NCI-H526 treated with DMSO at 0.1 percent for 48 hours (cell line): ENCODE data around the gene CCL20.
"Not testable (repeated sequence)": the region's sequence is repeated elsewhere in the genome, so short reads cannot be mapped to it uniquely, and the experiment has no call there.

Source experiments
- DNase-seq: peaks from one replicate; lab custom pipeline; 2025; lab: John Stamatoyannopoulos, UW

Gene CCL20, protein sequence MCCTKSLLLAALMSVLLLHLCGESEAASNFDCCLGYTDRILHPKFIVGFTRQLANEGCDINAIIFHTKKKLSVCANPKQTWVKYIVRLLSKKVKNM

DNA sequence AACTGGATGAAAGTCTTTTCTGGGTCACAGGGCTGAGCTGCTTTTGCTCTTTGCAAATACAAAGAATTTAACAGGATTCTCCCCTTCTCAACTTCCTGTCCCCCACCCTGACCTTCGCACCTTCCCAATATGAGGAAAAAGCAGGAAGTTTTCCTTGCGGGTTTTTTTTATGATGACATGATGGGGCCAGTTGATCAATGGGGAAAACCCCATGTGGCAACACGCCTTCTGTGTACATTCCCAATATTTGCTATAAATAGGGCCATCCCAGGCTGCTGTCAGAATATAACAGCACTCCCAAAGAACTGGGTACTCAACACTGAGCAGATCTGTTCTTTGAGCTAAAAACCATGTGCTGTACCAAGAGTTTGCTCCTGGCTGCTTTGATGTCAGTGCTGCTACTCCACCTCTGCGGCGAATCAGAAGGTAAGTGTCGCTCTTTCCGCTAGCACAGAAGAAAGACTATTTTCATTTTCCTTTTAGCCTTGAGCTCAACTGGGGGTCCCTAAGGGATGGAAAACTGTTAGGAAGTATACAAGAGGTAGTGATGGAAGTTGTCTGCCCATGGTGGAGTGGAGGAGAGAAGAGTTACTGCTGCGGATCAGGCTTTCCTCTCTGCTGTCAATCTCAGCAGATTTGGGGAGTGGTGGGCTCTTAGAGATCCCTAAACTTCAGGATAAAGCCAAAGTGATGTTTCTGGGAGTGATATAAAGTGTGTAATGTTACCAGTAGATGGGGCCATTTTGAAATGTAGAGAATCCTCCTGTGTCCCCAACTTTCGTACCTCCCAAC lies at the start of gene CCL20:
Gene CCL20 (plus strand): TSS at position 281 of the 792 bp plus-strand sequence. CDS start 70 bp downstream, at position 351.
- no peak for DNase-seq

DNA sequence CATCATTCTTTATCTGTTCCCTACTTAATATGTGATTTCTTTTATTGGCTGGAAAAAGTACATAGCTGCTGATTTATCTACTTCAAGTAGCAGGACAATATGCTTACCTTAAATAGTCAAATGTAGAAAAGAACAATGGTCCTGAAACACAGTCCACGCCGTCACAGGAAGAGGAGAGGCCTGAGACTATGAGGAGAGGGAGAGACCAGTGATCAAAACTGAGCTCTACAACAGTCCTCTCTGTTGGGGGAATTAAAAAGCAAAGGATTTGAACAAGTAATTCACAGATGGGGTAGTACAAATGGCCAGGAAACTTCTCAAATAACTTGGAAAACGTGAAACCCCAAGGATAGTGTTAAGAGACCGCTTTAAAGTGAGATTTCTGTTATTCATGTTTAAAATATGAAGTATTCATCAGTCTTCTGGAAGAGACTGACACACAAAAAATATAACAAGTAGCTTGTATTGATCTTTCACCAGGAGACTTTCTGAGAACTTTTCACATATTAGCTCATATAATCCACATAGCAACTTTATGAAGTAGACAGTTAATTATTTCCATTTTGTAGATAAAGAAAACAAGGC lies 47.8 kb upstream of the CCL20 start:
- no peak for DNase-seq

GRCh38 chr2:227766373-227766883 lies 47.2 kb upstream of the CCL20 start:
- DNase-seq, result peak; percentile 3

- DNase-seq, result no peak
These were observed 45.8 kb upstream of the CCL20 start for GRCh38 chr2:227767830-227768229.

GRCh38 chr2:227772197-227772661 lies 41.4 kb upstream of the CCL20 start:
- no peak for DNase-seq

GRCh38 chr2:227772932-227773331 lies 40.7 kb upstream of the CCL20 start:
- no peak for DNase-seq

DNA sequence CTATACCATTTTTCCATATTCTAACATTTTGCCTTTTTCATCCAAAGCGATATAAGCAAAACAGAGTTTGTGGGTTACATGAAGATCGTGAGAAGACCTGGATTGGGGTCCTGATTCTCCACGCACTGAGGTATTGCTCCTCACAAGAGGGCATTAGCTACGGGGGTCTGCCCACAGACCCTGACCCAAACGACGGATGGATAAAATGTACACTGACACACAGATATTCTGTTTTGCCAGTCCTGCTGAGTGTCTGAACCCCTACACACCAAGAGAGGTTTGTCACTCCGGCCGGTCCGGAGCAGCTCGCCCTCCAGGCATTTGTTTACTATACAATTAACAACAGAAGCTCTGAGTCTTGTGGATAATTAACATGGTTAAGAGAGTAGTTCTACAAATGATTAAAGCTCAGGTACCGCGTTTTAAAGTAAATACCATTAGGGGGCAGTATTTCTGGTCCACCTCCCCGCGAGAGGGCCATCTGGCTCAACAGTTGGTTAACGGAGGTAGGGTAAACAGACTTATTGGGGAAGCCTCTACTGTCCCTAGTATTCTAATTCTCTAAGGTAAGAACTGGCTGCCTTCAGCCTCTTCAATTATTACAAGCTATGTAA lies 39.5 kb upstream of the CCL20 start:
- DNase-seq, result no peak

- no peak for DNase-seq
These were observed 38.5 kb upstream of the CCL20 start for GRCh38 chr2:227774895-227775842.

DNA sequence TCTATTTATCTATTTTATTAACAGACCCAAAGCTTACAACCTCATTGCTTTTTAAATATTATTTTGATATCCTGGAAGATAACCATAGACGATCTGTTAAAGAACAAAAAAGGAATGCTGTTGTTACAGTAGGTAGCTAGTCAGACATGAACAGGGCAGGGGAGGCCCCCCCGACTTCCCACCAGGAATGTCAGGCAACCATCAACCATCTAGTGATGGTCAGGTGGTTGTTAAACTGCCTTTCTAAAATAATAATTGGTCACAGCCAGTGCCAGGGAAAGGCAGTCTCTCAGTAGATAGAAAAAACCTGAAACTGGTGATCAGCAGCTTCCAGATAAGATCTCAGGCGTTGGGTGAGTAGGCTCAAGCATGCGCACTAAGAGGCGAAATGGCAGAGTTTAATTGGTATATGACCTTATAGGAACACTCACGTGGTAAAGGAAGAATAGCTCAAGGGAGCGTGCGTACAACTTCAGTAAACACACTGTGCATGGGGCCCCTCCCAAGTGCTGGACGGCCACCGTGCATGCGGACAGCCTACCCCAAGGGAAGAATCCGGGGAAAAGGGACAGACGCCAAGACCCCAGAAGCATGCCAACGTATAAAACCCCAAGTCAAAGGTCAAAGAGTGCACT lies 32.5 kb upstream of the CCL20 start:
- no peak for DNase-seq

DNA sequence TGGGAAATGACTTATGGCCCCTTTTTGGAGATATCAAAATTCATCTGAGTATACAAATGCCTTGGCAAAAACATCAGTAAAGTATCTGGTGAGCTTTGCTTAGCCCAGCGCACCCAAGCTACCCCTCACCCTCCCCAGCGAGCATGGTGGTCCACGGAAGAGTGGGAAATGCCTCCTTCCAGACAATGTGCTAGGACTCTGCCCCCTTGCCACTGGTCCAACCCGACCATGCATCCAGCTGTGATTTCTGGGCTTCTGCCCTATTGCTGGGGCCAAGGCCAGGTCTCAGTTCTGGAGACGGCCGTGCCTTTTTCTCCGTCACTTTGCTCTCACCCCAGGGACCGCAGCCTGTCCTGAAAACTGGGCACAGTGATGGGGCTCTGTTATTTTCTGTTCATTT lies 31.8 kb upstream of the CCL20 start:
- no peak for DNase-seq

GRCh38 chr2:227782804-227783203 lies 30.8 kb upstream of the CCL20 start:
- DNase-seq, result no peak

DNA sequence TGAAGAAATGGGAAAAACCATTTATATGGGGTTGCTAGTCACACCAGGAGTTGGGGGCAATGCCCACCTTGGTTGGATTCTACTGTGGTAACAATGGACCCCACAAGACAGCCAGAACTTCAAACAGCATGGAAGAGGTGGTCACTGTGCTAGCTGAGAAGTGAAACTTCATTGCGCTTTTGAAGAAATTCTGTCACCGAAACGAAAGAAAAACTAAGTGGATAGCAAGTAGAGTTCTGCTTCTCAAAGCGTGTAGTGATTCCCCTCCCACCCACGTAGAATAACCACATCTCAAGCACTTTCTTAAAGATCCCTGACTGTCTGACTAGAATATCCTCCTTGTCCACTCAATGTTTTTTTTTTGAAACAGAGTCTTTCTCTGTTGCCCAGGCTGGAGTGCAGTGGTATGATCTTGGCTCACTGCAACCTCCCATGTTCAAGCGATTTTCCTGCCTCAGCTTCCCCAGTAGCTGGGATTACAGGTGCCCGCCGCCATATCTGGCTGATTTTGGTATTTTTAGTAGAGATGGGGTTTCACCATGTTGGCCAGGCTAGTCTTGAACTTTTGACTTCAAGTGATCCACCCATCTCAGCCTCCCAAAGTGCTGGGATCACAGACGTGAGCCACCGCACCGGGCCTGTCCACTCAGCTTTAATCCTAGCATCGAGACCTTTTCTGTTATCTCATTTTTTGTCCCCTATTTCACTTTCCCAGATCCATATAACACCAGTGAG lies 30.1 kb upstream of the CCL20 start:
- no peak for DNase-seq

GRCh38 chr2:227785293-227785692 lies 28.3 kb upstream of the CCL20 start:
- no peak for DNase-seq

GRCh38 chr2:227788561-227789018 lies 25.1 kb upstream of the CCL20 start:
- no peak for DNase-seq

DNA sequence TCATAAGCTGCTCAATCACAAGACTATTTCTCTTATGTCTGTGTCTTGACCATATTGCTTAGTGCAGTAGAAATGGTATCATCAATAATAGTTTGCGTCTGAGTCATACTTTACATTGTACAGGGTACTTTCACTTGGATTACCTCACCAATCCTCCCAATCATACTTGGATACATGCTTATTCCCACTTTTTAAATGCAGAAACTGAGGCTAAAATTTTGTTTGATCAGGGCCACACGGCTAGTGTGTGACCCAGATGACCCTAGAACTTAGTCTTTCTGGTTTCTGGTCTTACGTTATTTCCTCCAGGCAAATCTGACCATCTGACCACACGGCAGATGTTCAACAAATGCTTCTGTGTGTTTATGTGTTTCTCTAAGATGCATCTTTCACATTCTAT lies 23.8 kb upstream of the CCL20 start:
- no peak for DNase-seq

DNA sequence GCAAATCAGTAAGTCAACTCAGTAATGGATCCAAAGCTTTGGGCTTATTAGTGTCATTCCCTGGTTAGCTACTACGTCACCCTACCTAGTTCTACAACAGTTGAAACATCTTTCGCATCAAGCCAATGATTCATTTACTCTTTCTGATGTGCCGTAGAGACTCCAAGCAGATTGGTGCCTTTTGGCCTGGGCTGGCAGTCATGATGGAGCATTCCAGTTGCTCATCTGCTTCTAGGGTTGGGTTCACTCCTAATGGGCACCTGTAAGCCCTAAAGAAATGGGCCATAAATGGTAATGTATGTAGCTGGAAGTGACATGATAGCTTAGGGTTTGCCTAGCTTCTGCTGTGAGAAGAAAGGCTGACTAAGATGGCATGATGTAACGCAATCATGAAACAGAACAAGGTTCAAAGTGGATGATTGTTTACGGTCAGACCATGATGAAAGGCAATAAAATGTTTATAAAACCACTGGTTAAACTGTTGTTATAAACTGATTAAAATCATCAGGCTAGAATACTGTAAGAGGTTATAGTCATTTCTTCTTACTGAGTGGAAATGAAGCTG lies 20.4 kb upstream of the CCL20 start:
- no peak for DNase-seq

GRCh38 chr2:227796045-227796711 lies 17.5 kb upstream of the CCL20 start:
- no peak for DNase-seq

DNA sequence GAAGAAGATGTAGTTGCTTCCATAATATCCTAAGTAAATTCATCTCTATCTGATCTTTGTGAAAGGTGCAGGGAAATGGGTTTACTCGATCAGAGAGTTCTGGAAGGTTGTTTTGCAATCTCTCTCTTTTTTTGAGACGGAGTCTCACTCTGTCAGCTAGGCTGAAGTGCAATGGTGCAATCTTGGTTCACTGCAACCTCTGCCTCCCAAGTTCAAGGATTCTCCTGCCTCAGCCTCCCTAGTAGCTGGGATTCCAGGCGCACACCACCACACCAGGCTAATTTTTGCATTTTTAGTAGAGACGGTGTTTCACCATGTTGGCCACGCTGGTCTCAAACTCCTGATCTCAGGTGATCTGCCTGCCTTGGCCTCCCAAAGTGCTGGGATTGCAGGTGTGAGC lies 16.9 kb upstream of the CCL20 start:
- not testable (repeated sequence) for DNase-seq

DNA sequence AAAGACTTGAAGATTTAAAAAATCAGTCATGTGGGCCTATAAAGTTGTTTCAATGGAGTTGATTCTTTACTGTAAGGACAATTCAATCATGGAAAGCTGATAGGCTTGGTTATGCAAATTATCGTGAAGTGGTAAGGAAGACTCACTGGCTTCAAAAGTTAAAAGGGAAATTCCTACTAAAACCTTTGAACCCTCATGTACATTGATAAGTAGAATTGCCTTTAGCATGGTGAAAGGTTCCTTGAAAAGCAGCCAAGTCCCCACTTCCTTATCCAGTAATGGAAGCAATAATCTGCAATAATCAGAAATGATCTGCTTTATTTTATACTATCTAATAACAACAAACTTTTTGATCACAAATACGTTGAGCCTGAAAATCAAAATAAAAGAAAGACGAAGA lies 14.4 kb upstream of the CCL20 start:
- DNase-seq, result no peak
